ENCODE data around the gene FAM170A. TPM values are rescaled to one million over a fixed set of nuclear protein-coding genes. Genes with fewer than 3 reads are reported as not detected.

Gene FAM170A
- total and polyA plus RNA-seq, 2 donors (not counting 3 experiments of a cell fraction or from before 2014, with no cell fraction given) = not detected

GRCh38 chr5:119626086-119626485, 3.3 kb upstream of the FAM170A start:
- dilution Hi-C loops (cut with MboI; ENCODE audit: extremely low pct_ligation_motif_present, low sequenced_read_pairs) (no loop called here), intact Hi-C loops (cut with micrococcal nuclease) (no loop called here)
- CTCF ChIA-PET = no interaction called here
- no TSS peak for BruUV-seq (replicated peaks)
- H3K4me2 ChIP-seq (ENCODE audit: insufficient read depth, low read length) = no peak overlapping the region
- no peak for FAIRE-seq
- H3K4me3 ChIP-seq (replicated peaks in 1 of 3; ENCODE audit: insufficient read depth in 1 of 3, low read depth in 1 of 3, low read length in 3 of 3) = no peak overlapping the region
- H3K27me3 ChIP-seq (ENCODE audit: control insufficient read depth in 2 of 2, insufficient read depth in 2 of 2, low read length in 2 of 2) = no peaks in the 10 kb centered on the region
- no peaks in the 10 kb centered on the region for H4K20me1 ChIP-seq (replicated peaks; ENCODE audit: control insufficient read depth, extremely low read depth, insufficient read depth, low read length)
- no peaks in the 10 kb centered on the region for H3K9me1 ChIP-seq (replicated peaks; ENCODE audit: control insufficient read depth, extremely low read depth, insufficient read depth, low read length)
- TF ChIP-seq EZH2 (IDR thresholded peaks at IDR 0.05; ENCODE audit: borderline replicate concordance, low read depth, low read length, severe bottlenecking) = no peak
- no peak for TF ChIP-seq JUN (IDR thresholded peaks at IDR 0.05; ENCODE audit: borderline replicate concordance, insufficient read depth, insufficient read length, low read depth)
- TF ChIP-seq FOS (IDR thresholded peaks at IDR 0.05; ENCODE audit: borderline replicate concordance, insufficient read depth, low read length) = no peak
- TF ChIP-seq MYC (IDR thresholded peaks at IDR 0.05; ENCODE audit: low read depth, low read length) = no peak
- TF ChIP-seq CTCF (IDR thresholded peaks at IDR 0.05; ENCODE audit: extremely low read depth in 1 of 2, insufficient read depth in 1 of 2, low read depth in 1 of 2, low read length in 2 of 2) = no peak
- no peak for TF ChIP-seq POLR2AphosphoS5 (IDR thresholded peaks at IDR 0.05; ENCODE audit: insufficient read depth, low read depth, low read length)
- TF ChIP-seq GATA2 (IDR thresholded peaks at IDR 0.05; ENCODE audit: insufficient read depth, insufficient read length, low read depth, low read length) = no peak
- no peak for TF ChIP-seq MAX (IDR thresholded peaks at IDR 0.05; ENCODE audit: insufficient read depth, insufficient read length)
- TF ChIP-seq POLR2A (IDR thresholded peaks at IDR 0.05; ENCODE audit: low read depth, low read length) = no peak
- no peak for DNase-seq (ENCODE audit: low read depth, low spot score)
- H3K36me3 ChIP-seq (ENCODE audit: control insufficient read depth in 2 of 2, extremely low read depth in 1 of 2, insufficient read depth in 2 of 2, low read length in 2 of 2) = no peaks in the 10 kb centered on the region
- no peaks in the 10 kb centered on the region for H3K79me2 ChIP-seq (ENCODE audit: control insufficient read depth, insufficient read depth, low read length)
- H3K9ac ChIP-seq (replicated peaks; ENCODE audit: extremely low read depth, insufficient read depth, low read length) = no peak overlapping the region
- H3K4me1 ChIP-seq (ENCODE audit: control insufficient read depth, extremely low read depth, insufficient read depth, low read length) = no peaks in the 10 kb centered on the region
- no peak overlapping the region for H3K27ac ChIP-seq (ENCODE audit: insufficient read depth, low read depth, low read length)
- H3K9me3 ChIP-seq (replicated peaks; ENCODE audit: control insufficient read depth, insufficient read depth, low read length) = no peaks in the 10 kb centered on the region
- no peak overlapping the region for H2AFZ ChIP-seq (ENCODE audit: low read depth, low read length)
- POLR2A ChIA-PET = no interaction called here
